GM19468 (cell line): ENCODE data around the gene IGSF9.

Experiments used
- ATAC-seq: cut with Tn5 transposase; IDR thresholded peaks from one replicate; pipeline ENCODE4 v1.9.1; 2021; ENCODE audit warnings: mild to moderate bottlenecking, moderate library complexity, moderate number of reproducible peaks; ENCODE audit not compliant: unreplicated experiment; ENCODE audit errors: extremely low read depth

Gene IGSF9

DNA sequence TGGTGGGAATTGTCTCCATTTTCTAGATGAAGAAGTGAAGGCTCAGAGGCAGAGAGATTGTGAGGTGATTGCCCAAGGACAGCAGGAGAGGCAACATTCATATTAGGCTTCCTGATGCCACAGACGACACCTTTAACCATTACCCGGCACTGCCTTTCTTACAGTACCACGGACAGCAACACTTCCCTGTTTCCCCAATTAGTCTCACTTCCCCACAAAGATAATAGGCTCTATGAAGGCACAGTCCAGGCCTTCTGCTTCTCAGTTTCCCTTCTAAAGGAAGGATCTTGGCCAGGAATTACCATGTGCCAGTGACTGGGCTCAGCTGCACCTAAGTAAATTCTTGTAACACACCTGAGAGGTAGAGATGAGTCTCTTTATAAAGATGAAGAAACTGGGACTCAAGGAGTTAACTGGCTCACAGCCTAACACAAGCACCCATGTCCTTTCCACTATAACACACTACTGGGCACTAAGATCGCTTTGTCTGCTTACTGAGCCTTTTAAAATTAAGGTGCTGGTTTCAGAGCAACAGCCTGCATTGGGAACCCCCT lies 9.6 kb downstream of the IGSF9 start:
- ATAC-seq: no peak

GRCh38 chr1:159935305-159935704 lies 10.1 kb downstream of the IGSF9 start:
- no peak for ATAC-seq

DNA sequence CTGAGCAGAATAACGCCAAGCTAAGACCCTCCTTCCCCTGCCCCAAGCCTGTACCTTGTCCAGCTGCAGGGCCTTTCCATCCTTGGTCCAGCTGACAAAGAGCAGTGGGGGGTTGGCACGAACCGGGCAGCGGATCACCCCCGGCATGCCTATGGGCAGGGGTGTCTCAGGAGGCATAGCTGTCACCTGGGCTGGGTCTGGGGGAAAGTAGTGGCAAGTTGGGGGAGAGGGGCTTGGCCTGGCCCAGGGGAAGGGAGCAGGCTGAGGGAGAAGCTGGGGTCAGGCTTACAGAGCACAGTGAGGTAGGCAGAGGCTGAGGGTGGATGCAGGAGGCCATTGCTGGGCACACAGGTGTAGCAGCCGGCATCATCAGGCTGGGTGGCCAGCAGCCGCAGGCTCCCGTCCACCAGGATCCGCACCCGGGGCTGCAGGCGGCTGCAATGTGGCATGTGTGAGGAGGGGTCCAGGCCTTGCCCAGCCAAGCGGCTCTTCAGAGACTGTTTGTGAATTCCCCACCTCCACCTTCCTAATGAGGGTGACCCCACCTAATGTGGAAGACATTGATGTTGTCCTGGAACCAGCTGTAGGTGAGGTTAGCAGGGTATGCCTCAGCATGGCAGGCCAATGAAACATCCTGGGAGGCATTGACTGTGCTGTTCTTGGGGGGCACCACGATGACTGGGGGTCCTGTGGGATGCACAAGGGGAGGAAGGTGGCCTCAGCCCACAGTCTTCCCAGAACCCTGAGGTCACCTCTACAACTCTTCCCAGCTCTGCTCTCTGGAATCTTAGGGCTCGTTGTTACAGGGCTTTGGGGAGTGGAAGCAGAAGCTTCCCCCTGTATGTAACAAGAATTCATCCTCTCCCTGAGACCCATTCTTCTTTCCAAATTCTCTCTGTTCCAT lies 11.0 kb downstream of the IGSF9 start:
- no peak for ATAC-seq

GRCh38 chr1:159933347-159933746 lies 12.1 kb downstream of the IGSF9 start:
- no peak for ATAC-seq

DNA sequence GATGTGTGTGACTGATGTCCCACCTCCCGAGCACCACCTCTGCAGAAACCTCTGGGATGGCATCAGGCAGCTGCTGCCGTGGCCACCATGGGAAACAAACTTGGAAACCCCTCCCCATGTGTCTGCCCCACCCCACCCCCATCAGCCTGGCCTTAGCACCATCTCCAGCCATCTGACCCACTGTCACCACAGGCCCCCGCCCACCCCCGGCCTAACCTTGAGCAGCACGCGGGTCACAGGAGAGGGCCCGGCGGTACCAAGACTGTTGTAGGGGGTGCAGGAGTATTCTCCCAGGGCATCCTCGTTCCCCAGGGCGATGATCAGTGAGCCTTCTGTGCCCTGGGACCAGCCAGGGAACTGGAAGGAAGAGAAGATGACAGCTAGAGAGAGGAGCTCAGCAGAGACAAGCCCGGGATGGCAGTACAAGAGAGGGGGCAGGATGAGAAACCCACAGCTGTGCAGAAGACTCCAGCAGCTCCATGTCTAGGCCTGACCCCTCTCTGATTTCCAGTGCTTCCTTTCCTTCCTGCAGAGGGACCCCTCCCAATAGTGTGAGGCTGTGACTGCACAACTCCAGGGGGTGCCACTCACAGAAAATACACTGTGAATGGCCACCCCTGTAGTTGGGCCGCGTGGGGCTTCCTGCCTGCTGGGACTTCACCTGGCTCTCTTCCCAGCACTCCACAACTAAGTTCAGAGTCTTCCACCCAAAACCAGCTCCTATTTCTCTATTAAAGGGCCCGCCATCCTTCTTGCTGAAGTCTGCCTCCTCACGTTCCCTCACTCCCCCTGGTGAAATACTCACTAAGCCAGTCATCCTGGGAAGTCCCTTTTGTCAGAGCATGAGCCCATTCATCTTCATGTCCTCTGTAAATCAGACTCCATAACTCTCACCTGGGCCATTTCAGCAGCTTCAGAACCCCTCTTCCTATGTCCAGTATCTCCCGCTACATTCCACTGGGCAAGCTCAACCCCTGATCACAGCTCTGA lies 12.8 kb downstream of the IGSF9 start:
- no peak for ATAC-seq

- no peak for ATAC-seq
Observed at GRCh38 chr1:159931795-159932173, 13.6 kb downstream of the IGSF9 start.

GRCh38 chr1:159931101-159931794 lies 14.2 kb downstream of the IGSF9 start:
- no peak for ATAC-seq

DNA sequence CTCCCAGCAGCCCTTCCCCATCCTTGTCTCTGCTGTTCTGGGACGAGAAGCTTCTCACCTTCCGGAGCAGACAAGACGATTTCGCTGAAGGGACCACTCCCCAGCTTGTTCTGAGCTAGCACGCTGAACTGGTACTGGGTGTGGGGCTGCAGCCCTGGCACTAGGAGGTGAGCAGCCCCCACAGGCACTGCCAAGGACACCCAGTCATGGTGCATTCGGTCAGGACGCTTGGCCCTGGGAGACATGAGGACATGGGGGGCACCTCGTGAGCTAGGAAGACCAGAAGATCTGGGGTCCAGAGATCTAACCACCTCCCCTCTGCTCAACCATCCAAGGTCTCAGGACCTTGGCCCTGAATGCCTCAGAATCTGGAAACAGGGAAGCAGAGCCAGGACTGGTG lies 14.8 kb downstream of the IGSF9 start:
- ATAC-seq: no peak

DNA sequence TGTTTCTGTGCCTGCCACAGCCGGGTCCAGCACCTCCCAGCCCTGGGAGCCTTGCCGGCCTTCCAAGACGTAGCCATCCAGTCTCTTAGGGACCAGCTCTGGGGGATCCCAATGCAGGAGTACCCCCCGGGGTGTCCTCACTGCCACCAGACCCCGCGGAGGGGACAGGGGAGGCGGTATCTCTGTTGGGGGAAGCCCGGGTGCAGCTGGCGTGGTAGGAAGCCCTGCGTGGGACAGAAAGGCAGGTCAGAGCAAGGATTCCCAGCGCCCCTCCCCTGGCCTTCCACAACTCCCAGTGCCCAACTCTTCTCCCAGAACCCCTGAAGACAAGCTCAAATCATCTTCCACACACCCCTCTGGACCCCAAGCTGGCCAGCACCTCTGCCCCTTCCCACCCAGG lies 15.2 kb downstream of the IGSF9 start:
- no peak for ATAC-seq

DNA sequence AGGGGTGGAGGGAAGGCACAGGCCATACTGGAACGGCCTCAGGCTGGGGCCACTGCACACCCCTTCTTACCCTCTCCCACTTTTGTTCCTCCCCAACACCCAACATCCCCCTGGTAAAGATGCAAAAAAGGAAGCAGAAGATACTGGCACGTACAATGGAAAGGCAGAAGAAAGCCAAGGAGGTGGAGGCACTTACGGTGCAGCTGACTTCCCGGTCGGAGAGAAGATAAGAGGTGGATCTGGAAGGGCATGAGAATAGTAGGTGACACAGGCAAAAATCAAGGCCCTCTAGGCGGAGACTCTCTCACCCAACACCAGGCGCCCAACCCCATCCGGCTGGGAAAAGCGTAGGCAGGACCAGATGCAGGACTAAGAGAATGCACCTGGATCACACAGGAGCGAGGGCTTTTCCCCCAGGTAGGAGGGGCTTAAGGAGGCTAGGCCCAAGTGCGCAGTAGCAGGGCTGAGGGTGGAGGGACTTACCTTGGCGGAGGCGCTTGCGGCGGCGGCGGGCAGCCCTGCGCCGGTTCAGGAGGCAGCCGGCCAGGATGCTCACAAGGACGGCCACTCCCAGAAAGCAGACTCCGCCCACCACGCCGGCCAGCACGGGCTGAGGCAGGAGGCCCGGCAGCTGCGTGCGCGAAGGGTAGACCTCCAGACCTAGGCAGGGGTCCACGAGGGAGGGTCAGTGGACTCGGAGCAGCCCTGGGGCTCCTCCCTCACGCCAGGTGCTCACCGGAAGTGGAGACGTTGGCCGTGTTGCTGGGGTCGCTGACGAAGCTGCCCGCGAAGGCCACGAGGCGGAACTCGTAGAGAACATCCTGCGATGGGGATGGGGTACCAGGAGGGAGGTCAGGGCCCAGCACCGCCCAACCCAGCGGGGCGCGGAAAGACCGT lies 16.0 kb downstream of the IGSF9 start:
- ATAC-seq: no peak

DNA sequence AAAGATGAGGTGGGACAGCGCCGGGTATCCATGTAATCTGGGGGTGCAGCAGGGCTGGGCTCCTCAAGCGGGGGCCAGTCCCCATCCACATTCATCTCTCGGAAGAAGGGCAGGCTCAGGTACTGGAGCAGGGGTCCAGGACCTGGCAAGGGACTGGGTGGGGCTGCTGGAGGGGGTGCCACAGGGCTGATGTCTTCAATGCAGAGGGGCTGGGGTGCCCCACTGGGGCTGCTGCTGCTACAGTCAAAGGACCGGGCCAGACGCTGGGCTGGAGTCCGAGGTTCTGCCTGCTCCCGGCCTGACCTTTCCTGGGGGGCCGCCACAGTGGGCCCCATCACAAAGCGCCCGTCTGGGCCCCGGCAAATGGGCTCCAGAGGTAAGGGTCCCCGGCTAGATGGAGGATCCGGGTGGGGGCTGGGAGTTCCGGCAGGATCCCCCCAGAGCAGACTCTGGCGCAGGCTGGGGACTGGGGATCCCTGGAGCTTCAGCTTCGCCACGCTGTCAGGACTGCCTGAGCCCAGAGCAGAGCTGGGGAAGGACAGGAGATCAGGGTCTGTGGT lies 16.8 kb downstream of the IGSF9 start:
- no peak for ATAC-seq

DNA sequence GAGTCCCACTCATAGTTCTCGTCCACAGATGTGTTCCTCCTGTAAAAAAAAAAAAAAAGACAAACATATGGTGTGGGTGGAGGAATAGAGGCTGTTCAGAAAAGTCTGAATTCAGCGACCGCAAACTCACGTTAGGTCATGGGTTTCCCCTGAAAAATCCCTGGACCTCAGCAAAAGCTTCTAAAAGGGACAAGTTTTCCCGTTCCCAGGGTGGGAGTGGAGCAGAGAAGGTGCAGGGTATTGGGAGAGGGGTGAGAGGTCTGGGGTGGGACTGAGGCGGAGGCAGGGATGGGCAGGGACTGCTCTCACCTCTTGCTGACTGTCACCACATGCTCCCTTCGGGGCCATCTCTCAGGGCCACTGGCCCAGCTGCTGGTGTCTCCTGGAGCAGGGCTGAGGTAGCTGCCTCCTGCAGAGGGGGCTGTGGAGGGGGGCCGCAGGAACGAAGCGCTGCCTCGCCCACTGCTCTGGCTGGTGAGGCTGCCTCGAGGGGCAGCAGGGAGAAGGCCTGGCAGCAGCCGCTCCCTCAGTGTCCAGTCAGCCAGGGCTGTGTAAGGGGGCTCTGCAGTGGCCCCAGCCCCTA lies 17.5 kb downstream of the IGSF9 start:
- ATAC-seq: no peak

DNA sequence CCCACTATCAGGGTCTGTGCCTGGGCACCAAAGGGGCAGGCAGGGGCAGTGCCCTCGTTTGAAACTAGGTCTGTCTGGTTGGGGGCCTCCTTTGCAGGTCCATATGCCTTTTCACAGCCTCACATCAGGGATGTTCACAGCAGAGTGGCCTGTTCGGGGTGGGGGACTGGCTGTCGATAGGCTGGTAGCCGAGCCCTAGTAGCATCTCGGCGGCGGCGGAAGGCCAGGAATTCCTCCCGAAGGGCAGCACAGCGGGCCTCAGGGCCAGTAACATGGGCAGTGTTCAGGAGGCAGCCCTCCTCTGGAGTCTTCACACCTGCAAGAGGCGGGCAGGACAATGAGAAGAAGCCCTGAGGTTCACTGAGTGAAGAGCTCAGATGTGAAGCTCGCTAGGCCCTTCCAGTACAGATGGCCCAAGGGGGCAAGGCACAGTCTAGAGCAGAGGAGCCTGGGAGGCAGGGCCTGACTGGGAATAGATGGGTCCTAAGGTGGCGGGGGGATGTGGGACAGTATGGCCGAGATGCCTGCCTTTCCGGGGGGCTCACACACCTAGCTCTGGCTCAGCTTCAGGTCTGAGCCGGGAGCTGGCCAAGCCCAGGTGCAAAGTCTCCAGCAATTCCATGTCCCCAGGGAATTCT lies 18.1 kb downstream of the IGSF9 start:
- no peak for ATAC-seq

GRCh38 chr1:159925719-159926078 lies 19.7 kb downstream of the IGSF9 start:
- peak; percentile 0 for ATAC-seq

DNA sequence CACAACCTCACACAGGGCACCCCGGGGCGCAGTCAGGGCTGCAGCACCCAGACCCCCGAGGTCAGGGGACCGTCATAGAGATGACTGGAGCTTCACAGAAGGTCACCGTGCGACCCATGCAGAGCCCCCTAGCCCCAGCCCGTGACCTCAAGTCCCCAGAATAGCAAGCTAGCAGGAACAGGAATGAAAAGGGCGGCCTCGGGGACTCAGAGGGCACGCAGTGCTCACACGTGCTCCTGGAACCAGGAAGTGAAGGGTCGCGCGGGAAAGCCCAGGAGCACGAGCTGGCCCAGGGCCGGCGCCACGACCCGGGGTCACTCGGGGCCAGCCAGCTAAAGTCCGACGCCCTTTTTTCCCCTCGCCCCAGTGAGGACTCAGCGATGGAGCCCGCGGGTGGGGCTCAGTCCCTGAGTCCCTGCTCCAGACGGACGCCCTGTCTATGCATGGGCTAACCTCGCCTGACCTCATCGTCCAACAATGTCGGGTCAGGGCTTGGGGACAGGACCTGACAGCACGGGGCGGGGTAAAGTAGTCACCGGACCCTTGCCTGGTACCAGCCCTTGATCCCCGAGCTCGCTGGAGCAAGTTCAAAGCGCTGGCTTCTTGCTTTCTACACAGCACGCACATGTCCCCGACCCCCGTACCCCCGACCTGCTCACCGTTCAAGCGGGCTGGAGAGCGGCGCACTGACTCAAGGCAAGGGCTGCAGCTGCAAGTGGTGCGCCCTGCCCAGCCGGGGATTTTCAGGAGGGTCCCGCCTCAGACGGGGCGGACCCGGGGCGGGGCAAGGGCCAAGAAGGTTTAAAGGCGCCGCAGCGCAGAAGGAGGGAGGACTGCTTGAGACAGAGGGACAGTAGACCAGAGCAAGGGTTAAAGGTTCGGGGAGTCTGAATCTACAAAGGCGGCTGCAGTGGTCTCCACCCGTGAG lies 20.4 kb downstream of the IGSF9 start, which contains the start of gene TAGLN2:
Gene TAGLN2 (minus strand): TSS at position 717 of the 928 bp plus-strand sequence. CDS start 4,998 bp downstream, outside the sequence.
- ATAC-seq: peak; percentile 69

- no peak for ATAC-seq
Observed at GRCh38 chr1:159924025-159924790, 21.2 kb downstream of the IGSF9 start.
